ENCODE results near the gene COQ10A.
"Not testable (repeated sequence)": the region's sequence is repeated elsewhere in the genome, so short reads cannot be mapped to it uniquely, and the experiment has no call there.

COQ10A gene

DNA sequence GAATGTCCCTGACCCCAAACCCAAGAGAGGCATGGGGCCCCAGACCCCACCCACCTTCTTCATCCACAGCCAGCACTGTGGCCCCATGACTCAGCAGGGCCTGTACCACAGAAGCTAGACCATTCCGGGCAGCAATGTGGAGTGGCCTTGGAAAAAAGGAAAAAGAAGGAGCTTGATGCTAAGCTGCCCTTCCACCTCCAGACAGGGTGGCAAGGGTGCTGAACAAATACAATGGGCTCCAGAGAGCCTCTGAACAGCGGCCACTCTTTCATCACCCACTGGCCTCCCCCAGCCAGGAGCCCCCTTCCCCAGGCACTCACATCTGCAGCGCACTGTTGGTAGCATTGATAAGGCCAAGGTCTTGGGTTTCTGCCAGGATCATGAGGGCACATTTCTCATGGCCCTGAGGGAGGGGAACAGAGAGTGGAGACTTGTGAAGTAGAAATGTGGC, 23.0 kb upstream of the COQ10A start:
- DNase-seq (ENCODE audit: low spot score): no peak

DNA sequence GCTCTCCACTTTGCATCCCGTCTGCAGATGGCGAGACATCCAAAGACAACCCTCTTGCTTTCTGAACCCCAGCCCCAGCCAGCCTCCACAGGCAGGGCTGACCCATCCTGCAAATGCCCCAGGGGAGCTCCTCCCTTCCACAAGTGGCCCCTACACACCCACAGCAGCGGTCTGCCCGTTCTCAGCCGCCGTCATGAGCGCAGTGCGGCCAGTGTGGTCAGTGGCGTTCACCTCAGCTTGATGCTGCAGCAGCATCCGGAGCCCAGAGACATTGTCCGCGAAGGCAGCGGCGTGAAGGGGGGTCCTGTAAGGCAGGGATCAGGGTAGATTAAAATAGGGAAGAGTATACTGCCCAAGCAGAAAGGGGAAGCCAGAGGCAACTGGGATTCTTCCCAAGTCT, 22.2 kb upstream of the COQ10A start:
- no peak for DNase-seq (ENCODE audit: low spot score)

- DNase-seq (ENCODE audit: low spot score): no peak
Observed at GRCh38 chr12:56247923-56248322, 18.8 kb upstream of the COQ10A start.

- DNase-seq (ENCODE audit: low spot score): no peak
Observed at GRCh38 chr12:56248711-56249110, 18.0 kb upstream of the COQ10A start.

DNA sequence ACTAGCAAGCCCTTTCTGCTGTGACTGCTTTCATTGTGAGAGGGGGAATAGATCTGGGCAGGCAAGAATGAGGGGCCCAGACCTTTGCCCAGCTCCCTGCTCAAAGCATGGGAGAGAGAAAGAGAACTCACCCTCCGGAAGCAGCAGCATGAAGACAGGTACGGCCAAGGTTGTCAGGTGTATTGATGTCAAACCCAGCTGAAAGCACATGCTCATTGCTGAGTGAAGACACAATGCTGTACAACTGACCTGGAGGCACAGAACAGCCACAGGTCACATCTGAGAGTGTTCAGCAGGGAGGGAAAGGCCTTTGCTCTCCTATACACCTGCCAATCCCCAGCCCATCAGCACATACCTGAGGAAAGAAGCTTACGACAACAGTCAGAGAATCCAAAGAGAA, 14.1 kb upstream of the COQ10A start:
- no peak for DNase-seq (ENCODE audit: low spot score)

- no peak for DNase-seq (ENCODE audit: low spot score)
Observed at GRCh38 chr12:56253091-56253490, 13.7 kb upstream of the COQ10A start.

DNA sequence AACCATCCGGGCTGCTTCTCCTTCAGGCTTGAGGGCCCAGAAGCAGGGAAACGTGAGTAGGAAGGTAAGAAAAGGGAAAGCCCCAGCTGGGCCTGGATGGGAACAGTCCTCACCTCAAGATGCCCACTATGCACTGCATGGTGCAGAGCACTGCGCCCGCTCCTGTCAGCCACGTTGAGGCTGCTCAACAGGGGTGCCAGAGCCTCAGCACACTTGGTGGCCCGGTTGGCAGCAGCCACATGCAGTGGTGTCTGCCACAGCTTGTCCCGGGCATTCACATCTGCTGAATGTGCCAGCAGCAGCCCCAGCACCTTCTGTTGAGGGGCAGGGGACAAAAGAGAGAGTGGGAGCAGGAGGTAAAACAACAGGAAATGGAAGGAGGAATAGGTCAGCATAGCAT, 11.1 kb upstream of the COQ10A start:
- DNase-seq (ENCODE audit: low spot score): no peak

DNA sequence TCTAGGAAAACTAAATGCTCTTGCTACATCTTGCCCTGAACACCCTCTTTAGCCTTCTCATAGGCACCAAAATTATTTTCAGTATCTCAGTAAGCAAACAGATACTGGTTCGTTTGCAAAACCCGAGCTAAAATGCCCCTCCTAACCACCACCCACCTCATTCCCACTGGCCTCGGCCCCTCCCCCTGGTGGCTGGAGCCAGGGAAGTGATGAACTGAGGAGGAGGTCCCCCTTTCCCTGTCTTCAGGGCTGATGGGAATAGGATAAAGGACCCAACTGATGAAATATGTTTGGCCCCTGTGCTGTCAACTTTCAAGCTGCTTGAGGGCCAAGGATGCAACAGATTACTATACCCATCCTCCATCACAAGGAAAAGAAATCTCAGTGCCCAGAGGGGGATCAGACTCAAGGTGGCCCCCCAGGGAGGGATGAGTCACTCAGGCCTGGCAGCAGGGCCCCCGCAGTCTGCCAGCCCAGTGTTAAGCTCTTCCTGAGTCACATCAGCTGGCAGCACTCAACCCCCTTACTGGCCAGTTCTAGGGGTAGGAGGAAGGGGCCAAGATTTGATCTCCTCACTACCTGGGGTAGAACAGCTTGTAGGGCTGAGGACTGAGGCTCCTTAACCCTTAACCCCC, 10.3 kb upstream of the COQ10A start:
- DNase-seq (ENCODE audit: low spot score): no peak

- DNase-seq (ENCODE audit: low spot score): no peak
Observed at GRCh38 chr12:56257071-56257470, 9.7 kb upstream of the COQ10A start.

DNA sequence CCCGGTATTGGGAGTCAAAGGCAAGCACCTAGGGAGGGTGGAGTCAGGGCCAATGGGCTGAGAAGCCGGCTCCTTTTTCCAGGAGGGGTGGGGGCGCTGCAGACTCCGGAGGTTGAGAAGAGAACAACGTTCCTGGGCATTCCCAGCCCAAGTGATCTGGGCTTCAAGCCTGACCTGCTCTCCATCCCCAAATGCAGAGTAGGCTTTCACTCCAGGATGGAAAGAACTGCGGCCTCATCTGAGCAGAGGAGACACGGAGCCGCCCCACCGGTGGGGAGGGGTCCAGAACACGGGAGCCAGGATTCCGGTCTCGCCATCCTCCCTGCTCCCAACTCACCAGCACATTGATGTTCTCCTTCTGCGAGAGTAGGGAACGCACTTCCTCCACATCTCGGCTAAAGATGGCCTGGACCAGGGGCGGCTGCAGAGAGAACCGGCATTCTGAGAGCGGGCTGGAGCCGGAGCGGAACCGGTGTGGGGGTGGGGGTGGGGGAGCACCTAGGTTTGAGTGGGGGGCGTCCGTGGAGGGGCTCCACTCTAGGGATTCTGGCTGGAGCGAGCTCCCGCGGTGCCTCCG, 9.2 kb upstream of the COQ10A start:
- peak; percentile 34 for DNase-seq (ENCODE audit: low spot score)

DNA sequence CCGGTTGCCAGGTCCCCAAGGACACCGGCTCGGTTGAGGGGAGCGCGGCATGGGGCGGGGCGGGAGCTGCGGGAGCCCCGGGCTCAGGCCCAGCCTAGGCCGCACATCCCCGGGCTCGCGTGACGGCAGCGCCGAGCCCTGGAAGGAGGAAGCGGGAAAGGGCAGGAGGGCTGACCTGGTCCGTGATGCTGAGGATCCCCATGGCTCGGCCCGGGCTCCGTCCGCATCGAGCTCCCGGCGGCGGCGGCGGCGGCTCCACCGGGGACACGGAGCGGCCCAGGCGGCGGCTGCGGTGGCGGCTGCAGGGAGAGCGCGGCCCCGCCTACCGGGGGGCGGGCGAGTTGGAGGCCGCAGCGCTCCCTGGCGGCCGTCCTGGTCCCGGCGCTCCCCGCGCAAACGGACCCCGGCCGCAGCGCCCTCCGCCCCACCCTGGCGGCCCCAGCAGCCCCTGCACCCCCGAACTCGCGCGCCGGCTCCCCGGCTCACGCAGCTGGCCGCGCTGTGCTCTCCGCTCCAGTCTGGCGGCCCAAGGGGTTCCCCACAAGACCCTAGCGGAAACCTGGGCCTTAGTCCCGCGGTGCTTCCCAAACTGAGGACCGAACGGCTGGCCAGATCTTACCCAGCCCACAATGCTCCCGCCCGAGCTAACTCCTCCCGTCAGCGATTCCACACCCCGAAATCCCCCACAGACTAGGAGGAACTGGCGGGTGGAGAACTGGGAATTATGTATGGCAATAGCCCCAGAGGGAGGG, 8.5 kb upstream of the COQ10A start, which contains the start of gene ANKRD52:
Gene ANKRD52, minus strand, starts transcription at position 317 of the 752 bp plus-strand sequence. Its CDS starts 115 bp downstream, at position 202.
- peak; percentile 91 for DNase-seq (ENCODE audit: low spot score)

DNA sequence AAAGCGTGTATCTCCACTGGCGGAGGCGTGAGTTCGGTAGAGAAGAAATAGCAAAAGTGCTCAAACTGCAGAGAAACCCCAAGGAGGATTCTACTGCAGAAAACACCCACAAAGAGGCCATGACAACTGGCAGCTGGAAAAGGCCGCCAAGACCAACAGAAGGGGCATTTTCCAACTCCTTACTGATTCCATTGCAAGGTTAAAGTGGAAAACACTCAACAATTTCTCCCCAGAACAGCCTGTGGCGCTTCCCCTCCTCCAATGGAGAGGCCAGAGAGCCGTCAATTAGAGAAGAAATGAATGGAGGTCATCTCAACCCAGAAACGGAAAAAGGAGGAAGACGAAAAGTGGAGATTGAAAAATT, 7.9 kb upstream of the COQ10A start:
- DNase-seq (ENCODE audit: low spot score): no peak

GRCh38 chr12:56260380-56260779, 6.4 kb upstream of the COQ10A start:
- no peak for DNase-seq (ENCODE audit: low spot score)

- no peak for DNase-seq (ENCODE audit: low spot score)
Observed at GRCh38 chr12:56260921-56261320, 5.8 kb upstream of the COQ10A start.

DNA sequence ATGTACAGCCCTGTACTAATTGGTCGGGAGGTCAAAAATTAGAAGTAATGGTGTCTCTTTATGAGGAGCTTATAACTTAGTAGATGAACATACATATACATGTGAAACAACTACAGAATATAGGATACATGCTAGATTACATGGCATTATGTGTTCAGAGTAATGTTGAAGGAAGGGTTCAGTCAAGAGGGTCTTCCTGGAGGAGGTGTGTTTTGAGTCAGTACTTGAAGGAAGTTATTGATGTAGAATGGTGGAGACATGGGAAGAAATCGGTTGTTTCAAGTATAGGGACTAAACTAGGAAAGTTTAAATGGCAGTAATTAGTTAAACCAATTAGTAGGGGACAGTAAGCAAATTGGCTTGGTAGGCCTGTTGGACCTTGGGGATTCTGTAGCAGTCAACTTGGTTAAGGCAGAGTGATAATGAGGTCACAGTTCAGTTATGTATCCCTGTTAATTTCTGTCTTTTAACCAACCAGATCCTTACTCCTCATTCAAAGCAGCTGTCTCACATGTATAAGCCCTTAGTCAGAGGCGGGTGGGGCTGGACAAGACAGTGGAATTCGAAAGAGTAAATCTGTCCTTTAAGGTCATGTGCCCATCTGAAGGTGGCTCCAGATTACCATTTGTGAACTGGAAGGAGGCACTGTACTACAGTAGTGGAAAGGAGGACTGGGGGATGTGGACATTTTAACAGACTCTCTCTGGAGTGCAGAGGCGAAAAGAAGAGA, 5.1 kb upstream of the COQ10A start:
- peak; percentile 92 for DNase-seq (ENCODE audit: low spot score)

DNA sequence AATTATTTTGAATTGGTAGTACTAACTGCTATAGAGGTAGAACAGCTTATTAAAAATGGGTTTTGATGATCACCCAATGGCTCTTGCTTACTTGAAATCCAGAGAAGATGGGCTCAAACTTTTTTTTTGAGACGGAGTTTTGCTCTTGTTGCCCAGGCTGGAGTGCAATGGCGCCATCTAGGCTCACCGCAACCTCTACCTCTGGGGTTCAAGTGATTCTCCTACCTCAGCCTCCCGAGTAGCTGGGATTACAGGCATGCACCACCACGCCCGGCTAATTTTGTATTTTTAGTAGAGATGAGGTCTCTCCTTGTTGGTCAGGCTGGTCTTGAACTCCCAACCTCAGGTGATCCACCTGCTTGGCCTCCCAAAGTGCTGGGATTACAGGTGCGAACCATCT, 3.8 kb upstream of the COQ10A start:
- DNase-seq (ENCODE audit: low spot score): not testable (repeated sequence)

GRCh38 chr12:56266068-56266692, 562 bp upstream of the COQ10A start:
- not testable (repeated sequence) for DNase-seq (ENCODE audit: low spot score)

GRCh38 chr12:56267443-56268071, 815 bp downstream of the COQ10A start:
- DNase-seq (ENCODE audit: low spot score): no peak

- DNase-seq (ENCODE audit: low spot score): no peak
Observed at GRCh38 chr12:56271031-56271430, 4.3 kb downstream of the COQ10A start.

- not testable (repeated sequence) for DNase-seq (ENCODE audit: low spot score)
Observed at GRCh38 chr12:56272468-56272867, 5.7 kb downstream of the COQ10A start.

DNA sequence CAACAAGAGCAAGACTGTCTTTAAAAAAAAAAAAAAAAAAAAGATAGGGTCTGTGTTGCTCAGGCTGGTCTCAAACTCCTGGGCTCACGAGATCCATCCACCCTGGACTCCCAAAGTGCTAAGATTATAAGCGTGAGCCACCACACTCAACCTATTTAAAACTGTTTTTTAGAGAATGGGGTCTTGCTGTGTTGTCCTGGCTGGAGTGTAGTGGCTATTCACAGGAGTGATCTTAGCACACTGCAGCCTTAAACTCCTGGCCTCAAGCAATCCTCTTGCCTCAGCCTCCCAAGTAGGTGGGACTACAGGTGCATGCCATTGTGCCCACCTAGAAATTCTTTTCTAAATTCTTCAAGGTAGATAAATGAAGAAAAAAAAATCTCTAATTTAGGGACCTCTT, 7.6 kb downstream of the COQ10A start:
- no peak for DNase-seq (ENCODE audit: low spot score)

- DNase-seq (ENCODE audit: low spot score): no peak
Observed at GRCh38 chr12:56278905-56279304, 12.2 kb downstream of the COQ10A start.
